HepG2 (cell line): Measurements from ENCODE around the gene P2RX3. TPM values are rescaled to one million over a fixed set of nuclear protein-coding genes. Genes with fewer than 3 reads are reported as not detected.

Experiments
- CEBPB ChIP-seq: IDR thresholded peaks from 2 replicates; pipeline ENCODE4 v1.6.1; 2011; ENCODE audit warnings: low read depth, low read length, improper control_type of control experiment, borderline replicate concordance
- DMAP1 ChIP-seq: IDR thresholded peaks from 2 replicates; pipeline ENCODE4 v1.6.1; 2016
- ISL2 ChIP-seq: sonication (generic); formaldehyde crosslinking; IDR thresholded peaks from 2 replicates; pipeline ENCODE4 v1.5.0; 2020; ENCODE audit warnings: missing genetic modification reagents
- KLF6 ChIP-seq: IDR thresholded peaks from 2 replicates; pipeline ENCODE4 v1.8.0; 2016; ENCODE audit warnings: missing biosample characterization, missing genetic modification reagents
- MLLT10 ChIP-seq: sonication (generic); formaldehyde crosslinking; IDR thresholded peaks from 2 replicates; pipeline ENCODE4 v1.4.0; 2020; ENCODE audit warnings: missing genetic modification reagents
- NFIC ChIP-seq: IDR thresholded peaks from 2 replicates; pipeline ENCODE4 v1.6.1; 2012; ENCODE audit warnings: mild to moderate bottlenecking, low read length, inconsistent platforms
- RBM39 ChIP-seq: fragments of 200-400 bp; formaldehyde crosslinking; IDR thresholded peaks from one replicate; pipeline ENCODE4 v1.6.1; 2018; ENCODE audit warnings: antibody characterized with exemption, mild to moderate bottlenecking, low read depth, low read length; ENCODE audit not compliant: poor library complexity, severe bottlenecking
- TARDBP ChIP-seq: sonication (generic); formaldehyde crosslinking; IDR thresholded peaks from 2 replicates; pipeline ENCODE4 v1.8.0; 2022; ENCODE audit warnings: mild to moderate bottlenecking, missing genetic modification reagents
- ZBTB3 ChIP-seq: sonication (generic); formaldehyde crosslinking; IDR thresholded peaks from 2 replicates; pipeline ENCODE4 v1.4.0; 2020; ENCODE audit warnings: low read depth, mild to moderate bottlenecking, moderate library complexity, missing genetic modification reagents, borderline replicate concordance
- ZNF343 ChIP-seq: sonication (generic); formaldehyde crosslinking; IDR thresholded peaks from 2 replicates; pipeline ENCODE4 v1.4.0; 2020; ENCODE audit warnings: mild to moderate bottlenecking, missing genetic modification reagents
- ZNF564 ChIP-seq: sonication (generic); formaldehyde crosslinking; IDR thresholded peaks from 2 replicates; pipeline ENCODE4 v1.8.1; 2023; ENCODE audit warnings: mild to moderate bottlenecking, missing genetic modification reagents
- ZNF674 ChIP-seq: sonication (generic); formaldehyde crosslinking; IDR thresholded peaks from 2 replicates; pipeline ENCODE4 v1.5.0; 2020; ENCODE audit warnings: low read depth, mild to moderate bottlenecking, missing genetic modification reagents
- ZSCAN20 ChIP-seq: sonication (generic); formaldehyde crosslinking; IDR thresholded peaks from 2 replicates; pipeline ENCODE4 v1.4.0; 2020; ENCODE audit warnings: missing genetic modification reagents, mild to moderate bottlenecking, borderline replicate concordance
- polyA plus RNA-seq, 8 experiments: library from polyadenylated mRNA; depleted of rRNA in 3 of 8; stranded (reverse) in 7 of 8; unstranded in 1 of 8; fragments of >200 nt; fragmentation: Illumina TruSeq in 4 of 8; extraction: Trizol in 4 of 8; gene quantifications; 2 replicates each; pipeline versions ENCODE4 v1.2.1 to v1.2.3, GENCODE V29; 2011 to 2016; ENCODE audit warnings: low read depth in 4 of 8, missing spikeins in 1 of 8, mixed read lengths in 1 of 8; ENCODE audit not compliant: insufficient read depth in 1 of 8
- total RNA-seq, 5 experiments: library from RNA; depleted of rRNA; stranded (reverse); fragments of >200 nt; fragmentation: Illumina TruSeq; extraction: Trizol; gene quantifications; 2 replicates each; pipeline ENCODE4 v1.2.3, GENCODE V29; 2016; ENCODE audit warnings: low read depth in 1 of 5
- TF ChIP-seq, protein P1 (sequence below): sonication (generic); formaldehyde crosslinking; IDR thresholded peaks from 2 replicates; pipeline ENCODE4 v1.5.0; 2020; ENCODE audit warnings: missing genetic modification reagents
- TF ChIP-seq, protein P2 (sequence below): sonication (generic); formaldehyde crosslinking; conservative IDR thresholded peaks from 2 replicates; pipeline ENCODE4 v1.4.0; 2020; ENCODE audit warnings: missing genetic modification reagents
- TF ChIP-seq, protein P3 (sequence below): IDR thresholded peaks from 2 replicates; pipeline ENCODE4 v1.6.1; 2012; ENCODE audit warnings: inconsistent platforms
- TF ChIP-seq, protein P4 (sequence below): sonication (generic); formaldehyde crosslinking; IDR thresholded peaks from 2 replicates; pipeline ENCODE4 v1.4.0; 2020; ENCODE audit warnings: missing genetic modification reagents
- TF ChIP-seq, protein P5 (sequence below): sonication (generic); formaldehyde crosslinking; IDR thresholded peaks from 2 replicates; pipeline ENCODE4 v1.4.0; 2020; ENCODE audit warnings: missing genetic modification reagents
- TF ChIP-seq, protein P6 (sequence below): sonication (generic); formaldehyde crosslinking; IDR thresholded peaks from 2 replicates; pipeline ENCODE4 v1.5.1; 2020; ENCODE audit warnings: mild to moderate bottlenecking, missing genetic modification reagents, borderline replicate concordance
- TF ChIP-seq, protein P7 (sequence below): sonication (generic); formaldehyde crosslinking; IDR thresholded peaks from 2 replicates; pipeline ENCODE4 v1.9.0; 2022; ENCODE audit warnings: low read depth, missing genetic modification reagents
- TF ChIP-seq, protein P8 (sequence below): sonication (generic); formaldehyde crosslinking; IDR thresholded peaks from 2 replicates; pipeline ENCODE4 v1.4.0; 2020; ENCODE audit warnings: mild to moderate bottlenecking, missing genetic modification reagents
- TF ChIP-seq, protein P9 (sequence below): fragments of 450-650 bp; IDR thresholded peaks from 2 replicates; pipeline ENCODE4 v1.6.1; 2016

P2RX3 gene
- total and polyA plus RNA-seq, 2 of the 13 experiments (the other 11 are each of a cell fraction or from before 2014, with no cell fraction given) = 0.08 TPM; not detected in 1

DNA sequence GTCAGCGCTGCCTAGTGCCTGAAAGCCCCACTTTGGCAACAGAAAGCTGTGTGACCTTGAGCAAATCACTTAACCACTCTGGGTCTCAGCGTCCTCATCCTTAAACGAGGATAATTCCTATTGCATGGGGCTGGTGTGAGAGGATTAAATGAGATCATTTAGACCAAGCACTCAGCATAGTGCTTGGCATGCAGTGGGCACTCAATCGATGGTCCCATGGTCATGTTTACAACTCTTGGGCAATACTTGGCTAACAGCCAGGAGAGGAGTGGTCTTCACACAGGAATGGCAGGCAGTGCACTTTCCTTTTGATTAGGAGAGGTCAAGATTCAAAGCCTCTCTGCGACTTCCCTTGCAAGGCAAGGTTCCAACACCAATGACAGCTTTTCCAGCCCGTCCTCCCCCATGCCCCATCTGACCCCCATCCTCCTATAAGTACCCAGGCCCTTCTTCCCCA is 27.5 kb upstream of the P2RX3 start (continued):
- TF ChIP-seq, protein P1, sequence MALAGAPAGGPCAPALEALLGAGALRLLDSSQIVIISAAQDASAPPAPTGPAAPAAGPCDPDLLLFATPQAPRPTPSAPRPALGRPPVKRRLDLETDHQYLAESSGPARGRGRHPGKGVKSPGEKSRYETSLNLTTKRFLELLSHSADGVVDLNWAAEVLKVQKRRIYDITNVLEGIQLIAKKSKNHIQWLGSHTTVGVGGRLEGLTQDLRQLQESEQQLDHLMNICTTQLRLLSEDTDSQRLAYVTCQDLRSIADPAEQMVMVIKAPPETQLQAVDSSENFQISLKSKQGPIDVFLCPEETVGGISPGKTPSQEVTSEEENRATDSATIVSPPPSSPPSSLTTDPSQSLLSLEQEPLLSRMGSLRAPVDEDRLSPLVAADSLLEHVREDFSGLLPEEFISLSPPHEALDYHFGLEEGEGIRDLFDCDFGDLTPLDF (CRISPR knock-in tag) = no peak
- TF ChIP-seq ZBTB3 (CRISPR knock-in tag) (no peak), DMAP1 (CRISPR knock-in tag) (no peak), ZNF343 (CRISPR knock-in tag) (no peak), ZNF674 (CRISPR knock-in tag) (no peak), MLLT10 (CRISPR knock-in tag) (no peak), NFIC (peak; percentile 95), ZNF564 (no peak), ISL2 (CRISPR knock-in tag) (peak; percentile 60; the same call in 1 of the 2 replicates), ZSCAN20 (CRISPR knock-in tag) (no peak), KLF6 (no peak), CEBPB (peak; percentile 92), RBM39 (no peak), TARDBP (CRISPR knock-in tag) (0 out of 2 replicates have a peak, but pooled peaks have one; percentile 33)
- TF ChIP-seq, protein P2, sequence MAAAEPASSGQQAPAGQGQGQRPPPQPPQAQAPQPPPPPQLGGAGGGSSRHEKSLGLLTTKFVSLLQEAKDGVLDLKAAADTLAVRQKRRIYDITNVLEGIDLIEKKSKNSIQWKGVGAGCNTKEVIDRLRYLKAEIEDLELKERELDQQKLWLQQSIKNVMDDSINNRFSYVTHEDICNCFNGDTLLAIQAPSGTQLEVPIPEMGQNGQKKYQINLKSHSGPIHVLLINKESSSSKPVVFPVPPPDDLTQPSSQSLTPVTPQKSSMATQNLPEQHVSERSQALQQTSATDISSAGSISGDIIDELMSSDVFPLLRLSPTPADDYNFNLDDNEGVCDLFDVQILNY (CRISPR knock-in tag) = no peak
- TF ChIP-seq, protein P3, sequence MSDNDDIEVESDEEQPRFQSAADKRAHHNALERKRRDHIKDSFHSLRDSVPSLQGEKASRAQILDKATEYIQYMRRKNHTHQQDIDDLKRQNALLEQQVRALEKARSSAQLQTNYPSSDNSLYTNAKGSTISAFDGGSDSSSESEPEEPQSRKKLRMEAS = peak; percentile 42; the same call in 1 of the 2 replicates
- TF ChIP-seq, protein P4, sequence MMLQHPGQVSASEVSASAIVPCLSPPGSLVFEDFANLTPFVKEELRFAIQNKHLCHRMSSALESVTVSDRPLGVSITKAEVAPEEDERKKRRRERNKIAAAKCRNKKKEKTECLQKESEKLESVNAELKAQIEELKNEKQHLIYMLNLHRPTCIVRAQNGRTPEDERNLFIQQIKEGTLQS (CRISPR knock-in tag) = no peak
- TF ChIP-seq, protein P5, sequence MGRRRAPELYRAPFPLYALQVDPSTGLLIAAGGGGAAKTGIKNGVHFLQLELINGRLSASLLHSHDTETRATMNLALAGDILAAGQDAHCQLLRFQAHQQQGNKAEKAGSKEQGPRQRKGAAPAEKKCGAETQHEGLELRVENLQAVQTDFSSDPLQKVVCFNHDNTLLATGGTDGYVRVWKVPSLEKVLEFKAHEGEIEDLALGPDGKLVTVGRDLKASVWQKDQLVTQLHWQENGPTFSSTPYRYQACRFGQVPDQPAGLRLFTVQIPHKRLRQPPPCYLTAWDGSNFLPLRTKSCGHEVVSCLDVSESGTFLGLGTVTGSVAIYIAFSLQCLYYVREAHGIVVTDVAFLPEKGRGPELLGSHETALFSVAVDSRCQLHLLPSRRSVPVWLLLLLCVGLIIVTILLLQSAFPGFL = no peak
- TF ChIP-seq, protein P6, sequence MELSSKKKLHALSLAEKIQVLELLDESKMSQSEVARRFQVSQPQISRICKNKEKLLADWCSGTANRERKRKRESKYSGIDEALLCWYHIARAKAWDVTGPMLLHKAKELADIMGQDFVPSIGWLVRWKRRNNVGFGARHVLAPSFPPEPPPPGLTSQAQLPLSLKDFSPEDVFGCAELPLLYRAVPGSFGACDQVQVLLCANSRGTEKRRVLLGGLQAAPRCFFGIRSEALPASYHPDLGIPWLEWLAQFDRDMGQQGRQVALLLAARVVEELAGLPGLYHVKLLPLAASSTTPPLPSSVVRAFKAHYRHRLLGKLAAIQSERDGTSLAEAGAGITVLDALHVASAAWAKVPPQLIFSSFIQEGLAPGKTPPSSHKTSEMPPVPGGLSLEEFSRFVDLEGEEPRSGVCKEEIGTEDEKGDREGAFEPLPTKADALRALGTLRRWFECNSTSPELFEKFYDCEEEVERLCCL (CRISPR knock-in tag) = no peak
- TF ChIP-seq, protein P7, sequence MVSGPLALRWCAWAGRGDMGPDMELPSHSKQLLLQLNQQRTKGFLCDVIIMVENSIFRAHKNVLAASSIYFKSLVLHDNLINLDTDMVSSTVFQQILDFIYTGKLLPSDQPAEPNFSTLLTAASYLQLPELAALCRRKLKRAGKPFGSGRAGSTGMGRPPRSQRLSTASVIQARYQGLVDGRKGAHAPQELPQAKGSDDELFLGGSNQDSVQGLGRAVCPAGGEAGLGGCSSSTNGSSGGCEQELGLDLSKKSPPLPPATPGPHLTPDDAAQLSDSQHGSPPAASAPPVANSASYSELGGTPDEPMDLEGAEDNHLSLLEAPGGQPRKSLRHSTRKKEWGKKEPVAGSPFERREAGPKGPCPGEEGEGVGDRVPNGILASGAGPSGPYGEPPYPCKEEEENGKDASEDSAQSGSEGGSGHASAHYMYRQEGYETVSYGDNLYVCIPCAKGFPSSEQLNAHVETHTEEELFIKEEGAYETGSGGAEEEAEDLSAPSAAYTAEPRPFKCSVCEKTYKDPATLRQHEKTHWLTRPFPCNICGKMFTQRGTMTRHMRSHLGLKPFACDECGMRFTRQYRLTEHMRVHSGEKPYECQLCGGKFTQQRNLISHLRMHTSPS (CRISPR knock-in tag) = peak; percentile 96
- TF ChIP-seq, protein P8, sequence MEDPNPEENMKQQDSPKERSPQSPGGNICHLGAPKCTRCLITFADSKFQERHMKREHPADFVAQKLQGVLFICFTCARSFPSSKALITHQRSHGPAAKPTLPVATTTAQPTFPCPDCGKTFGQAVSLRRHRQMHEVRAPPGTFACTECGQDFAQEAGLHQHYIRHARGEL = no peak
- TF ChIP-seq, protein P9, sequence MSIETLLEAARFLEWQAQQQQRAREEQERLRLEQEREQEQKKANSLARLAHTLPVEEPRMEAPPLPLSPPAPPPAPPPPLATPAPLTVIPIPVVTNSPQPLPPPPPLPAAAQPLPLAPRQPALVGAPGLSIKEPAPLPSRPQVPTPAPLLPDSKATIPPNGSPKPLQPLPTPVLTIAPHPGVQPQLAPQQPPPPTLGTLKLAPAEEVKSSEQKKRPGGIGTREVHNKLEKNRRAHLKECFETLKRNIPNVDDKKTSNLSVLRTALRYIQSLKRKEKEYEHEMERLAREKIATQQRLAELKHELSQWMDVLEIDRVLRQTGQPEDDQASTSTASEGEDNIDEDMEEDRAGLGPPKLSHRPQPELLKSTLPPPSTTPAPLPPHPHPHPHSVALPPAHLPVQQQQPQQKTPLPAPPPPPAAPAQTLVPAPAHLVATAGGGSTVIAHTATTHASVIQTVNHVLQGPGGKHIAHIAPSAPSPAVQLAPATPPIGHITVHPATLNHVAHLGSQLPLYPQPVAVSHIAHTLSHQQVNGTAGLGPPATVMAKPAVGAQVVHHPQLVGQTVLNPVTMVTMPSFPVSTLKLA = no peak
